Neural crest cell (in vitro differentiated cells): ENCODE measurements around the gene FAF1. TPM values are rescaled to one million over a fixed set of nuclear protein-coding genes. Genes with fewer than 3 reads are reported as not detected.

Source experiments
- DNase-seq: peaks from one replicate; pipeline ENCODE4 v3.0.0; 2021; ENCODE audit warnings: low read depth, mixed read lengths, low spot score
- H3K27ac Mint-ChIP-seq: one replicate; pipeline ENCODE4 v1.8.0; 2021; ENCODE audit warnings: mild to moderate bottlenecking, mixed read lengths; ENCODE audit not compliant: unreplicated experiment
- H3K27me3 Mint-ChIP-seq: 2 replicates; pipeline ENCODE4 v1.8.0; 2021; ENCODE audit warnings: low read depth, mild to moderate bottlenecking, mixed read lengths
- H3K36me3 Mint-ChIP-seq: 2 replicates; pipeline ENCODE4 v1.8.0; 2021; ENCODE audit warnings: low read depth, mild to moderate bottlenecking, mixed read lengths
- H3K4me1 Mint-ChIP-seq: 2 replicates; pipeline ENCODE4 v1.8.0; 2021; ENCODE audit warnings: mixed read lengths
- H3K4me3 Mint-ChIP-seq: one replicate; pipeline ENCODE4 v1.8.0; 2021; ENCODE audit warnings: mild to moderate bottlenecking, mixed read lengths
- H3K9me3 Mint-ChIP-seq: 2 replicates; pipeline ENCODE4 v1.8.0; 2021; ENCODE audit warnings: mixed read lengths
- total RNA-seq: library from RNA; stranded (reverse); gene quantifications from 2 replicates; pipeline ENCODE4 v1.2.1, GENCODE V29; 2021
- TF ChIP-seq, protein P1 (sequence below): fragments of 200-600 bp; sonication (generic); conservative IDR thresholded peaks from 2 replicates; pipeline ENCODE4 v1.5.0; 2021; ENCODE audit warnings: antibody characterized with exemption, mild to moderate bottlenecking

The FAF1 gene
- total RNA-seq, 1 donor from 2014 or later: 73.0 TPM

DNA sequence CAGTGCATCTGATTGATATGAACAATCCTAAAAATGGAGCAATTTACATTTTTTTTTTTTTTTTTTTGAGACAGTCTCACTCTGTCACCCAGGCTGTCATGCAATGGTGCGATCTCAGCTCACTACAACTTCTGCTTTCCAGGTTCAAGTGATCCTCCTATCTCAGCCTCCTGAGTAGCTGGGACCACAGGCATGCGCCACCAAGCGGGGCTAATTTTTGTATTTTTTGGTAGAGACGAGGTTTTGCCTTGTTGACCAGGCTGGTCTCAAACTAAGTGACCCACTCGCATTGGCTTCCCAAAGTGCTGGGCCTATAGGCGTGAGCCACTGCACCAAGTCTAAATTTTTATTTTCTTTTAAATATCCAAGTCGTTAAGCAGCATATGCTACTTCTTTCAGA lies 109.0 kb downstream of the FAF1 start:
- Mint-ChIP-seq H3K36me3 (peaks cover 9% of the 10 kb centered on the region), H3K27ac (peak overlapping the region; percentile 32), H3K9me3 (peaks cover 8% of the 10 kb centered on the region), H3K27me3 (no peaks in the 10 kb centered on the region), H3K4me1 (peaks cover 10% of the 10 kb centered on the region), H3K4me3 (no peak overlapping the region)
- no peak for DNase-seq
- TF ChIP-seq, protein P1, sequence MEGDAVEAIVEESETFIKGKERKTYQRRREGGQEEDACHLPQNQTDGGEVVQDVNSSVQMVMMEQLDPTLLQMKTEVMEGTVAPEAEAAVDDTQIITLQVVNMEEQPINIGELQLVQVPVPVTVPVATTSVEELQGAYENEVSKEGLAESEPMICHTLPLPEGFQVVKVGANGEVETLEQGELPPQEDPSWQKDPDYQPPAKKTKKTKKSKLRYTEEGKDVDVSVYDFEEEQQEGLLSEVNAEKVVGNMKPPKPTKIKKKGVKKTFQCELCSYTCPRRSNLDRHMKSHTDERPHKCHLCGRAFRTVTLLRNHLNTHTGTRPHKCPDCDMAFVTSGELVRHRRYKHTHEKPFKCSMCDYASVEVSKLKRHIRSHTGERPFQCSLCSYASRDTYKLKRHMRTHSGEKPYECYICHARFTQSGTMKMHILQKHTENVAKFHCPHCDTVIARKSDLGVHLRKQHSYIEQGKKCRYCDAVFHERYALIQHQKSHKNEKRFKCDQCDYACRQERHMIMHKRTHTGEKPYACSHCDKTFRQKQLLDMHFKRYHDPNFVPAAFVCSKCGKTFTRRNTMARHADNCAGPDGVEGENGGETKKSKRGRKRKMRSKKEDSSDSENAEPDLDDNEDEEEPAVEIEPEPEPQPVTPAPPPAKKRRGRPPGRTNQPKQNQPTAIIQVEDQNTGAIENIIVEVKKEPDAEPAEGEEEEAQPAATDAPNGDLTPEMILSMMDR: no peak

DNA sequence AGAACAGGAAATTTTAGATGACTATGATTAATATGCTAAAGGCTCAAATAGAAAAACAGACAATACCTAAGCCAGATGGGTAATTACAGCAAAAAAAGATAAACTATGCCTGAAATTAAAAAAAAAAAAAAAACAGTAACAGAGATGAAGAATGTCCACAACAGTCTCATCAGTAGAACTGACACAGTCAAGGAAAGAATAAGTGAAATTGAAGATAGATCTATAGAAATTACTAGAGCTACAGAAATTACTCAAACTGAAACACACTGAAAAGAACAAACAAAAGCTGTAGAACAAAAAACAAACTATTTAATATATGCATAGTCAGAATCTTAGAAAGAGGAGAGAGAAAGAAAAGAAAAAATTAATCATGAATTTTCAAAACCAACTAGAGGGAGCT lies 112.8 kb downstream of the FAF1 start:
- H3K27me3 Mint-ChIP-seq: no peaks in the 10 kb centered on the region
- H3K4me1 Mint-ChIP-seq: peaks cover 3% of the 10 kb centered on the region
- TF ChIP-seq, protein P1: no peak
- no peak for DNase-seq
- no peak overlapping the region for H3K27ac Mint-ChIP-seq
- no peak overlapping the region for H3K4me3 Mint-ChIP-seq
- peaks cover 12% of the 10 kb centered on the region for H3K36me3 Mint-ChIP-seq
- H3K9me3 Mint-ChIP-seq: peaks cover 8% of the 10 kb centered on the region

DNA sequence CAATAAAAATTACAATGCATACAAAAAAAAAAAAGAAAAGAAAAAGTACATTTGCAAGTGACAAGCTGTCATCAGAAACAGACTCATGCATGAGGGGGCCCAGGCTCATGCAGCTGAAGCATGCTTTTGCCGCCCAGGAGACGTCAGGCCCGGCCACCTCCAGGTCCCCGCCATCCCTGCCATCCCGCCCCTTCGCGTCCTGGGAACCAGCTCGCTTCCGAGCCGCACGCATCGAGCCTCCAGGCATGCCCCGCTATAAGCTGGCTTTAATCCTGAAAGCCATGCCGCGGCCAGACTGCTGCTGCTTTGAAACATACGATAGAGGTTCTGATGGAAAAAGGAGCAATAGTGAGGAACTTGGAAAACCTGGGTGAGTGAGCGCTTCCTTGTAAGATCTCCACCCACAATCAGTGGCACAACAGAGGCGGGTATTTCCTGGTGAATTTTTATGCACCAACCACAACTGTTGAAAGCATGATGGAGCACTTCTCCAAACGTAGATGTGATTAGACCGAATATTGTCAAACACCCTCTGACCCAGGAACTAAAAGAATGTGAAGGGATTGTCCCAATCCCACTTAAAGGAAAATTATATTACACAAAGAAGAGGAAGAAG lies 113.7 kb downstream of the FAF1 start:
- no peak for DNase-seq
- no peak overlapping the region for H3K4me3 Mint-ChIP-seq
- peaks cover 12% of the 10 kb centered on the region for H3K36me3 Mint-ChIP-seq

DNA sequence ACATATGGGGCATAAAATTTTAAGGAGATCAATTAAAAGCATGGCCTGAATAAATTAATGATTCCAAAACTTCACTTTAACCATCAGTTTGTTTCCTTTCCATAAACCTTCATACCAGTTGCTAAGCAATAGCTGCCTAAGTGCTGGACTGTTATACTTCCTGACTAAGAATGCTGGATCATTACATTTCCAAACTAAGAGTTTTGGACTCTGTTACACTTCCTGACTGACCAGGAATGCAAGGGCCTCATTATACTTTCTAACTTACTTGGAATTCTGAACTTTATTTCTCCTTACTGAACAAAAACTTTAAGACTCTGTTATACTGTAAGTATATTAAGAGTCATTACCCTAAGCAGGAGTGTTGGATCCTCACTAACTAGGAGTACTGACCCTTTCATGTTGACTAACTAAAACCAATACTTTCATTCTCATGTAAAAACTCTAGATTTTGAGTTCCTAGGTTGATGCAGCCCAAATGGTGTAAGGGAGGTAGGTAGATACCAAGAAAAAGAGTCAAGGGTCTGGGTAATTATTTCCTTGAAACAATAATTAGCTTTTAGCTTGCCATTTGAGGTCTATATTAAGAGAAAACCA lies 118.2 kb downstream of the FAF1 start:
- H3K9me3 Mint-ChIP-seq: peaks cover 2% of the 10 kb centered on the region
- no peak overlapping the region for H3K4me3 Mint-ChIP-seq
- peaks cover 6% of the 10 kb centered on the region for H3K36me3 Mint-ChIP-seq
- DNase-seq: no peak
- H3K27me3 Mint-ChIP-seq: no peaks in the 10 kb centered on the region
- peaks cover 4% of the 10 kb centered on the region for H3K4me1 Mint-ChIP-seq
- TF ChIP-seq, protein P1: no peak
- H3K27ac Mint-ChIP-seq: peak overlapping the region; percentile 35

More for the DNA sequence above, 113.7 kb downstream of the FAF1 start:
- Mint-ChIP-seq H3K4me1 (peaks cover 4% of the 10 kb centered on the region), H3K27me3 (no peaks in the 10 kb centered on the region), H3K27ac (no peak overlapping the region), H3K9me3 (peaks cover 8% of the 10 kb centered on the region)
- TF ChIP-seq, protein P1: no peak

DNA sequence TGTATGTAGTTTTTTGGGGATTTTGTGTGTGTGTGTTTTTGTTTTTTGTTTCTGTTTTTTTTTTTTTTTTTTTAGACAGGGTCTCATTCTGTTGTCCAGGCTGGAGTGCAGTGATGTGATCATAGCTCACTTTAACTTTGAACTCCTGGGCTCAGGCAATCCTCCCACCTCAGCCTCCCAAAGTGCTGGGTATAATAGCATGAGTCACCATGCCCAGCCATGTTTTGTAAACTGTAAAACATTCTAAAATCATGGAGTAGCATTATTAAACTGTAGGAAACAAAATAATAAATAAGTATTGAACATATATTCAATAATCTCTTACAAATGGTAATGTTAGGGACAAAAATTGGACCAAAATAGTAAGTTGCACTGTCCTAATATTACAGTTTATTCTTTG lies 124.0 kb downstream of the FAF1 start:
- H3K27me3 Mint-ChIP-seq: no peaks in the 10 kb centered on the region
- H3K4me3 Mint-ChIP-seq: no peak overlapping the region
- TF ChIP-seq, protein P1: no peak
- peaks cover 25% of the 10 kb centered on the region for H3K36me3 Mint-ChIP-seq
- peaks cover 5% of the 10 kb centered on the region for H3K4me1 Mint-ChIP-seq
- H3K27ac Mint-ChIP-seq: no peak overlapping the region
- no peak for DNase-seq
- peaks cover 17% of the 10 kb centered on the region for H3K9me3 Mint-ChIP-seq
